Activated naive CD4-positive, alpha-beta T cell treated with anti-CD3 and anti-CD28 coated beads for 36 hours (primary cell): Measurements from ENCODE around the gene MAEL. TPM values are rescaled to one million over a fixed set of nuclear protein-coding genes. Genes with fewer than 3 reads are reported as not detected.
"Not testable (repeated sequence)": the region's sequence is repeated elsewhere in the genome, so short reads cannot be mapped to it uniquely, and the experiment has no call there.

Experiments
- CTCF ChIA-PET: fragments of 350-600 bp; sonication (Branson Sonifier 250); formaldehyde crosslinking; loops from one replicate; lab custom pipeline; 2021; ENCODE audit warnings: antibody characterized with exemption; lab: Charles Lee
- DNase-seq: peaks from one replicate; pipeline ENCODE4 v3.0.0-alpha.2; 2020
- H3K27ac Mint-ChIP-seq: one replicate; pipeline ENCODE4 v1.8.0; 2021; ENCODE audit warnings: mild to moderate bottlenecking, mixed read lengths
- H3K27me3 Mint-ChIP-seq: one replicate; pipeline ENCODE4 v1.8.0; 2021; ENCODE audit warnings: low read depth, mixed read lengths
- H3K36me3 Mint-ChIP-seq: one replicate; pipeline ENCODE4 v1.8.0; 2021; ENCODE audit warnings: low read depth, mixed read lengths
- H3K4me1 Mint-ChIP-seq: one replicate; pipeline ENCODE4 v1.8.0; 2021; ENCODE audit warnings: low read depth, mixed read lengths
- H3K4me3 Mint-ChIP-seq: one replicate; pipeline ENCODE4 v1.8.0; 2021; ENCODE audit warnings: mild to moderate bottlenecking, moderate library complexity, mixed read lengths
- H3K9me3 Mint-ChIP-seq: one replicate; pipeline ENCODE4 v1.8.0; 2021; ENCODE audit warnings: mixed read lengths
- intact Hi-C: fragments of 100-400 bp; cut with micrococcal nuclease; formaldehyde crosslinking; loops from one replicate; pipeline ENCODE4 v1.15.1; 2023
- total RNA-seq, 2 experiments: library from RNA; stranded (reverse); gene quantifications; one replicate each; pipeline ENCODE4 v1.2.3, GENCODE V29; 2021

MAEL gene
- total RNA-seq, 2 experiments from 2014 or later = 0.24 to 0.35 TPM

DNA sequence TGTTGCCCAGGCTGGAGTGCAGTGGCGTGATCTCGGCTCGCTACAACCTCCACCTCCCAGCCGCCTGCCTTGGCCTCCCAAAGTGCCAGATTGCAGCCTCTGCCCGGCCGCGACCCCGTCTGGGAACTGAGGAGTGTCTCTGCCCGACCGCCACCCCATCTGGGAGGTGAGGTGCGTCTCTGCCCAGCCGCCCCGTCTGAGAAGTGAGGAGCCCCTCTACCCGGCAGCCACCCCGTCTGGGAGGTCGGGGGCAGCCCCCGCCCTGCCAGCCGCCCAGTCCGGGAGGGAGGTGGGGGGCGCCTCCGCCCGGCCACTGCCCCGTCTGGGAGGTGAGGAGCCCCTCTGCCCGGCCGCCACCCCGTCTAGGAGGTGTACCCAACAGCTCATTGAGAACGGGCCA is 40.5 kb downstream of the MAEL start:
- H3K9me3 Mint-ChIP-seq, H3K36me3 Mint-ChIP-seq, H3K4me3 Mint-ChIP-seq, H3K27ac Mint-ChIP-seq, CTCF ChIA-PET, H3K4me1 Mint-ChIP-seq, DNase-seq, intact Hi-C loops: not testable (repeated sequence)
- H3K27me3 Mint-ChIP-seq = peaks cover 17% of the 10 kb centered on the region

DNA sequence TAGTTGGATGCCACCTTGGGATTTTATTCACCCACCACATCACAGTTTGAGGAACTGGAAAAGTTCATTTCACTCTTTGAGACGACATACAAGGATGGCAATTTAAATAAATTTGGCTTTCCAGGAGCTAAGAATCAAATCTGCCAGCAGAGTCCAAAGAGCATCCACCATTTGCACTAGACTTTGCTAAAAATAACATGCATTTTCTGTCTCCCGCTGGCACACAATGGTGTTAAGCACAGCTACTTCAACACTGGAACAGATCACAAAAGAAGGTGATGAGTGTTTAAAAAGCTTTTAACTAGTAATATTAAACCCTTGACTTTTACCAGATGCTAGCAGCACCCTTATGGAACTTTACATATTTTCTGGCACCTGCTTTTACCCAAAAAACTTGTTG is 44.6 kb downstream of the MAEL start:
- no peaks in the 10 kb centered on the region for H3K9me3 Mint-ChIP-seq
- CTCF ChIA-PET = interaction anchor here (0.7 to 1.2 kb wide), 2 partner anchors 18 to 26 kb away, joined by 3 read pairs; no protein-coding TSS in a partner anchor
- no peaks in the 10 kb centered on the region for H3K27me3 Mint-ChIP-seq
- DNase-seq = no peak
- H3K27ac Mint-ChIP-seq = no peak overlapping the region
- no peaks in the 10 kb centered on the region for H3K4me1 Mint-ChIP-seq
- H3K4me3 Mint-ChIP-seq = no peak overlapping the region
- intact Hi-C loops = no loop called here
- H3K36me3 Mint-ChIP-seq = no peaks in the 10 kb centered on the region

DNA sequence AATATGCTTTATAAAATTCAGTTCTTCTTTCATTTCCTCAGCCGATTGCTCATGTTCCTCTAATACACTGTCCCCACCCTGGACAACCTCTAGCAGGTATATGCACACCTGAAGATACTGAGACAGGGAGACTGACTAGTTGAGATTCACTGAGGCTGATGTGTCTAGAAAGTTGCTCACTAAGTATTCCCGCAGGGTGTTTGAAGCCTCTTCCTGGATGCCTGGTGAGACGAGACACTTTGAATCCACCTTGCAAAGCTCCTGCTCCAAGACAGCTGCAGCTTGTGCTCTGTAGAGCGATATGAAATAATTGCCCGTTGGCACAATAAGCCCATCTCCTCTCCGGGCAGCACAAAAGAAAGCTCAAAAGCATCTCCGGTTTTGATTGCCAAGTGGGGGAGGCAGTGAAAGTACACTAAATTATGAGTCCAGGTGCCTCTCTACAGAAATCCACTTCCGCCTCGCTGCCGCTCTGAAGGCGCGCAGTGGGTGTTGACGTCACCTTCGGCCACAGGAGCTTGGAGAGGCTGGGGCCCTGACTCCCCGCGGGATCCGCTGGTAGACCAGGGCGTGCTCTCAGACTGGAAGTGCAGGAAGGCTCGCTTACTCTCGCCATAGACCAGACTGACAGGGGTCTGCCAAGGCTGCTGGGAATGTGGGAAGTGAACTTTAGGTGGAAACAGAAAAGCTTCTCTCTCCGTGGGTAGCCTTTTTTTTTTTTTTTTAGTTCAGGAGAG is 54.8 kb downstream of the MAEL start:
- Mint-ChIP-seq H3K27ac (peak overlapping the region; percentile 67), H3K9me3 (no peaks in the 10 kb centered on the region), H3K36me3 (no peaks in the 10 kb centered on the region), H3K4me3 (peak overlapping the region; percentile 75), H3K4me1 (peaks cover 16% of the 10 kb centered on the region), H3K27me3 (peaks cover 3% of the 10 kb centered on the region)
- peak; percentile 88 for DNase-seq
- CTCF ChIA-PET = interaction anchor here (0.7 to 2.7 kb wide), 8 partner anchors 11 to 135 kb away, joined by 3 to 29 read pairs (median 4); no protein-coding TSS in a partner anchor
- intact Hi-C loops = loop anchor here (1.0 kb wide), 2 partner anchors 70 to 134 kb away; no protein-coding TSS in a partner anchor

DNA sequence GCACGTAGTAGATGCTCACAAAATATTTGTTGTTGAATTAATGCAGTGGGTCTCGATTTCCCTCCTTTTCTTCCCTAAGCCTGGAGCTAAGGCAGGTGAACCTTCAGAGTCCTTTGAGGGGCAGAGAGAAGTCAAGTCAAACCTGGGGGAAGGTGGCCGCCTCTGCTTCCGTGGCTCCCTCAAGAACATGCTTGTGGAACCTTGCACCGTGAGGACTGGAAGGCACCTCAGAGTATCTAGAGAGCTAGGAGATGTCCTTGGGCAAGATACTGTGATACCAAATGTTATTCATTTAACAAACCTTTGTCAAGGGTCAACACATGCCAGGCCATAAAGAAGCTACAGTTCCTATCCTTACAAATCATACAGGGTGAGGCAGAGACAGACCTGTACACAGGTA is 62.8 kb downstream of the MAEL start:
- Mint-ChIP-seq H3K27ac (no peak overlapping the region), H3K27me3 (no peaks in the 10 kb centered on the region), H3K9me3 (no peaks in the 10 kb centered on the region), H3K4me3 (no peak overlapping the region), H3K4me1 (no peaks in the 10 kb centered on the region), H3K36me3 (no peaks in the 10 kb centered on the region)
- CTCF ChIA-PET = interaction anchor here (0.7 to 18.3 kb wide), 4 partner anchors 9 to 142 kb away, joined by 3 to 635 read pairs (median 4); no protein-coding TSS in a partner anchor
- DNase-seq = no peak
- intact Hi-C loops = loop anchor here (10.0 kb wide), 1 partner anchor 567 kb away; no protein-coding TSS in a partner anchor

DNA sequence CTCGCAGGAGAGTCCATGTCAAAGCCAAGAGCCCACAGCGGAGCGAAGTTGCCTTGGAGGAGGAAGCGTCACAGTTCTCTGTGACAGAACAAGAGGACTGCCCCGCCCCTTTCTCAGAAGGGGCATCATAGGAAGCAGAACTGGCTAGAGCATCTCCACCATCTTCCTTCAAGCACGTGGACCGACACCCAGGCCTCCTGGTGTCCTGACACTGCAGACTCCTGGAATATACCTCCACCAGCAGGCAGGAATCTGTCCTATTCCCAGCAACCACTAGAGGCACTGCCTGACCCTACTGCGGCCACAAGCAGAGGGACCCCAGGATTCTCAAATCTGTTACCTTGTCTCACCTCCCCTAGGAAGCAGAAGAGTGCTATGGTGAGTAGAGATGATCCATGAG is 63.3 kb downstream of the MAEL start:
- H3K36me3 Mint-ChIP-seq = no peaks in the 10 kb centered on the region
- H3K9me3 Mint-ChIP-seq = no peaks in the 10 kb centered on the region
- H3K27me3 Mint-ChIP-seq = no peaks in the 10 kb centered on the region
- H3K4me3 Mint-ChIP-seq = no peak overlapping the region
- no peak for DNase-seq
- CTCF ChIA-PET = interaction anchor here (18.3 kb wide), 1 partner anchor 142 kb away, joined by 635 read pairs; no protein-coding TSS in a partner anchor
- intact Hi-C loops = loop anchor here (10.0 kb wide), 1 partner anchor 568 kb away; no protein-coding TSS in a partner anchor
- H3K4me1 Mint-ChIP-seq = no peaks in the 10 kb centered on the region
- H3K27ac Mint-ChIP-seq = no peak overlapping the region

DNA sequence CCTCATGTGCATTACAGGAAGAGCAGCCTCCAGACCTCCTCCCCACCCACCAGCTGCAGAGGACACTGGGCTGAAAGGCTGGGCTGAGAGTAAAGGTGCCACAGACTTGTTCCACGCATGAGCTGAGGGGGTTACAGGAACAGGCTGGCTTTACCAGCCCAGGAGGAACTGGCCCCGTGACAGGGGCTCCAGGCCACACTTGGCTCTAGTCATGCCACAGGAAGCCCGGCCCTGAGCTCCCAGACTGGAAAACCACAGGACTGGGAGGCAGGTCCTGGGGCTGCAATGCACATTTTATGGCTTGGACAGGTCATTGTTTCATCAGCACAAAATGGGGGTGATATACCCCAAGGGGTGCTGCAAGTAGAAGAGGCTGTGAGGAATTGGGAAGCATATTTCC is 65.5 kb downstream of the MAEL start:
- H3K27me3 Mint-ChIP-seq = no peaks in the 10 kb centered on the region
- H3K9me3 Mint-ChIP-seq = no peaks in the 10 kb centered on the region
- CTCF ChIA-PET = interaction anchor here (1.0 to 18.3 kb wide), 2 partner anchors 10 to 144 kb away, joined by 3 to 635 read pairs; no protein-coding TSS in a partner anchor
- H3K36me3 Mint-ChIP-seq = no peaks in the 10 kb centered on the region
- intact Hi-C loops = loop anchor here (10.0 kb wide), 1 partner anchor 570 kb away; no protein-coding TSS in a partner anchor
- no peak overlapping the region for H3K27ac Mint-ChIP-seq
- no peak for DNase-seq
- no peak overlapping the region for H3K4me3 Mint-ChIP-seq
- H3K4me1 Mint-ChIP-seq = peaks cover 11% of the 10 kb centered on the region

DNA sequence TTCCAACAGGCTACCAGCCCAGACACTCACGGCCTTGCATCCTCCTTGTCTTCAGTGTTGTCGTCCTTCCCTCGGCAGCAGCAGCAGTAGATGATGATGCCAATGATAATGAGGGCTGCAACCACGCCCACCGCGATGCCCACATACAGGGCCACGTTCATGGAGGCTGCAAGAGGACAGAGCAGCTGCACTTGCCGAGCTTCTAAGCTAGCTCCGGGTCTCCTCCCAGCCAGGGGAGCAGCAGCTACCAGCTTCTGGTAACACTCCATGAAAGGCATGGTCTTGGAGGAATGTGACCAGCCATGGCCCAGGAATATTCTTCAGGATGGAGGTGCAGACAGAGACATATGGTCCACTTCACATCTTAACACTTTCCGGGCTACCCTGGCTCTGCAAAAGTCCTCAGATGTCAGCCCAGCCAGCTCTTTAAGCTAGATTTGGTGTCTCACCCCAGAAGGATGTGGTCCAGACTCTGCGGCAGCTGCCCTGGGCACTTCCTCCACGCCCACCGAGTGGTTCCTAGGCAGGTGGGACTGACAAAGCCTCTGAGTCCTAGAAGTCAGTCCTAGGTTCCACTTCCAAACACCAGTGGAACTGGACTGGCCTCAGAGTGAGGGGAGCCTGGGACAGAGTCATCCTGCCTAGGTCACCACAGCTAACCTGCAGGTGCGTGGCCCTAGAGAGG is 66.0 kb downstream of the MAEL start:
- no peaks in the 10 kb centered on the region for H3K9me3 Mint-ChIP-seq
- H3K36me3 Mint-ChIP-seq = no peaks in the 10 kb centered on the region
- CTCF ChIA-PET = interaction anchor here (1.0 to 18.3 kb wide), 3 partner anchors 11 to 145 kb away, joined by 3 to 635 read pairs (median 5); no protein-coding TSS in a partner anchor
- H3K4me1 Mint-ChIP-seq = peaks cover 11% of the 10 kb centered on the region
- no peaks in the 10 kb centered on the region for H3K27me3 Mint-ChIP-seq
- no peak for DNase-seq
- intact Hi-C loops = loop anchor here (5.0 to 10.0 kb wide), 2 partner anchors 570 to 1128 kb away; no protein-coding TSS in a partner anchor
- H3K27ac Mint-ChIP-seq = no peak overlapping the region
- no peak overlapping the region for H3K4me3 Mint-ChIP-seq

DNA sequence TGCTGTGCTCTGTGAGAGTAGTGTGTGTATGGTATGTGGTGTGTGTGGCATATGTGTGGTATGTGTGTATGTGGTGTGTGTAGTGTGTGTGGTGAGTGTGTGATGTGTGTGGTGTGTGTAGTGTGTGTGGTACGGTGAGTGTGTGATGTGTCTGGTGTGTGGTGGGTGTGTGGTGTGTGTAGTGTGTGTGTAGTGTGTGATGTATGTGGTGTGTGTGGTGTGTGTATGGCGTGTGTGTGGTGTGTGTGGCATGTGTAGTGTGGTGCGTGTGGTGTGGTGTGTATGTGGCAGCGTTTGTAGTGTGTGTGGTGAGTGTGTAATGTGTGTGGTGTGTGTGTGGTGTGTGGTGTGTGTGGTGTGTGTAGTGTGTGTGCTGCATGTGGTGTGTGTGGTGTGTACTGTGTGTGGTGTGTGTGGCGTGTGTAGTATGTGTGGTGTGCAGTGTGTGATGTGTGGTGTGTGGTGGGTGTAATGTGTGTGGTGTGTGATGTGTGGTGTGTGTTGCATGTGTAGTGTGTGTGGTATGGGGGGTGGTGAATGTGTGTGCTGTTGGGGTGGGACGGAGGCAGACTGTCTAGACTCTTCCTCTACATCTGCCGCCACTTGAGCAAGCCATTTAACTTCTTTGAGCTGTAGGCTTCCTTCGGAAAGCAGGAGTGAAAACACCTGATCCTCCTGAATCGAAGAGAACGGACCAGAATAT is 67.6 kb downstream of the MAEL start:
- intact Hi-C loops = loop anchor here (1.0 to 10.0 kb wide), 4 partner anchors 172 to 1129 kb away; no protein-coding TSS in a partner anchor
- CTCF ChIA-PET = interaction anchor here (0.7 to 18.3 kb wide), 9 partner anchors 9 to 174 kb away, joined by 3 to 635 read pairs (median 6); no protein-coding TSS in a partner anchor
- no peaks in the 10 kb centered on the region for H3K9me3 Mint-ChIP-seq
- H3K4me3 Mint-ChIP-seq = no peak overlapping the region
- no peak for DNase-seq
- H3K4me1 Mint-ChIP-seq = peaks cover 11% of the 10 kb centered on the region
- H3K36me3 Mint-ChIP-seq = no peaks in the 10 kb centered on the region
- H3K27ac Mint-ChIP-seq = no peak overlapping the region
- no peaks in the 10 kb centered on the region for H3K27me3 Mint-ChIP-seq

DNA sequence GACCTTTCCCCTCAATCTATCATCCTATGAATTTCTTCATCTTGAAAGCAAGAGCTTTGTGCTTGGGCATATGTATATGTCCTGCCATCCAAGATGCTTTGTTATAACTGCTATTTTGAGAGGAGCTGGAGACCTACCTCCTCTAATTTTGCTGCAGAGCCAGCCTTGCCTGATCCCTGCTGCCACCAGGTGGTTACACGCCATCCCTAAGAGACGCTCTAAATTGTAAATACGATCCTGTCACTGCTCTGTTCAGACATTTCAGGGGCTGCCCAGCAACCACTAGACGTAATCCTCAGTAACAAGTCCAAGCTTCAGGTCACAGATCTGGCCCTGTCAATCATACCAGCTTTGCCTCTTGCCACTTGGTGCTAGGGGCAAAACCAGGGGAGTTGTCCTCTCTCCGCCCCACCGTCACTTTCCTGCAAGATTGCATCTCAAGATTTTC is 68.2 kb downstream of the MAEL start:
- Mint-ChIP-seq H3K4me1 (peaks cover 11% of the 10 kb centered on the region), H3K27me3 (no peaks in the 10 kb centered on the region), H3K9me3 (no peaks in the 10 kb centered on the region), H3K27ac (no peak overlapping the region), H3K36me3 (no peaks in the 10 kb centered on the region), H3K4me3 (no peak overlapping the region)
- intact Hi-C loops = loop anchor here (1.0 to 10.0 kb wide), 4 partner anchors 173 to 1130 kb away; no protein-coding TSS in a partner anchor
- CTCF ChIA-PET = interaction anchor here (0.7 to 18.3 kb wide), 12 partner anchors 10 to 943 kb away, joined by 3 to 635 read pairs (median 5); partner anchors contain the start of gene GPA33
- DNase-seq = peak; percentile 76

DNA sequence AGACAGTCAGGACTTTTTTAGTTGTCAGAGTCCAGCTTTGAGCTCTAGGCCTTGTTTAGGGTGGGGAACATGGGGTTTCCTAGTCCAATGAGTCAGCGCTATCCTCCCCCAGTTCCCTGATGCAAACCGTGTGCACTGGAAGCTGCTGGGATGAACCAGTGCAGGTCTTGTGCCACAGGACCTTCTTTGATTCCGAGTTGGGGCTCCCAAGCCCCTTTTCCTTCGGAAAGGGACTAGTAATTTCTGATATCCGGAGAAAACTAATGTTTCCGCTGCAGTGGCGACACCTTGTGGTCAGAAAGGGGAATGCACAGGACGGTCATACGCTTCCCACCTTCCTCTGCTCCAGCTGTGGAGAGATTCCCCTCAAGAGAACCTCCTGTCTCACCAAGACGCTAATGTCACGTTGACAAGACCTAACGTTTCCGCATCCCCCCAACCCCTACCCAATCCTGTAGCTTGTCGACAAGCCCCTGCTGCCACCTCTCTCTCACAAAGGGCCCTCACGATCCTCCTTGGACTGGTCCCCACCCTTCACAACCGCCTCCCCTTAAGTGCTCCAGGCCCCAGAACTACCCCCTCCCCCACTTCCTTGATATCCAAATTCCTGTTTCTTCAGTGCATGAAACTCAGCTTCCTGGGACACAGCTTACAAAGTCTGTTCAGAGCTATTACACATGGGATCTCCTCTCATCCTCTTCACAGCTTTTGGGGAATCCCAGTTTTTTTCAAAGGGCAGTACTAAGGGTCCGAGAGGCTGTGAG is 70.1 kb downstream of the MAEL start:
- Mint-ChIP-seq H3K27ac (peak overlapping the region; percentile 38), H3K36me3 (no peaks in the 10 kb centered on the region), H3K9me3 (no peaks in the 10 kb centered on the region), H3K4me3 (no peak overlapping the region), H3K4me1 (peaks cover 11% of the 10 kb centered on the region), H3K27me3 (no peaks in the 10 kb centered on the region)
- peak; percentile 89 for DNase-seq
- intact Hi-C loops = loop anchor here (1.0 to 10.0 kb wide), 5 partner anchors 85 to 1132 kb away; partner anchors contain the start of gene TADA1
- CTCF ChIA-PET = interaction anchor here (0.5 to 18.3 kb wide), 77 partner anchors 8 to 916 kb away, joined by 3 to 635 read pairs (median 4); partner anchors contain the start of genes CREG1, GPA33, ILDR2 and POU2F1

DNA sequence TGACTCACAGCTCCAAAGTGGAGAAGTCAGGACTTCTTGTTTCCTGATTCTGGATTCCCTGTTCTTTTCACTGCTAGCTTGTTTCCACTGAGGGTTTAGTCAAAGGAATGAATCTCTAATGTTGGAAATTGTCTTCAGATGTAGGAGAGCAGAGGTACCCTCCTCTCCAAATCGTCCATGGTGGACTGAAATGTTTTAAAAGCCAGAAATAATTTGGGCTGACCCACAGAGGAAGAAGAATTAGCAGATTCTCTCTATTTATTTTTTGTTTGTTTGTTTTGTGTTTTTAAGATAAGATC is 70.7 kb downstream of the MAEL start:
- H3K4me3 Mint-ChIP-seq = no peak overlapping the region
- H3K27ac Mint-ChIP-seq = no peak overlapping the region
- no peak for DNase-seq
- peaks cover 11% of the 10 kb centered on the region for H3K4me1 Mint-ChIP-seq
- CTCF ChIA-PET = interaction anchor here (0.6 to 18.3 kb wide), 59 partner anchors 7 to 570 kb away, joined by 3 to 635 read pairs (median 5); partner anchors contain the start of genes ILDR2, POU2F1, STYXL2 and TADA1
- no peaks in the 10 kb centered on the region for H3K27me3 Mint-ChIP-seq
- no peaks in the 10 kb centered on the region for H3K9me3 Mint-ChIP-seq
- H3K36me3 Mint-ChIP-seq = no peaks in the 10 kb centered on the region
- intact Hi-C loops = loop anchor here (1.0 to 10.0 kb wide), 5 partner anchors 85 to 1132 kb away; partner anchors contain the start of gene TADA1
